MM.1S (cell line): Measurements from ENCODE around the gene ZNF512.
"Not testable (repeated sequence)": the region's sequence is repeated elsewhere in the genome, so short reads cannot be mapped to it uniquely, and the experiment has no call there.

Experiments
- DNase-seq: peaks from one replicate; pipeline ENCODE4 v3.0.0-alpha.2; 2015
- H2AFZ ChIP-seq: fragments of 300-600 bp; sonication (generic); 2 replicates; pipeline ENCODE4 v1.6.0; 2016; ENCODE audit warnings: antibody characterized with exemption, low read length
- H3F3A ChIP-seq: fragments of 300-600 bp; sonication (generic); 2 replicates; pipeline ENCODE4 v1.6.1; 2016; ENCODE audit warnings: mild to moderate bottlenecking, antibody characterized with exemption, low read length, moderate library complexity, mixed read lengths; ENCODE audit not compliant: insufficient read depth
- H3K27ac ChIP-seq: fragments of 300-600 bp; sonication (generic); 2 replicates; pipeline ENCODE4 v1.5.1; 2016; ENCODE audit warnings: mild to moderate bottlenecking, low read length
- H3K27me3 ChIP-seq: fragments of 300-600 bp; sonication (generic); replicated peaks from 2 replicates; pipeline ENCODE4 v1.6.0; 2016; ENCODE audit warnings: low read length; ENCODE audit not compliant: insufficient read depth
- H3K36me3 ChIP-seq: fragments of 300-600 bp; sonication (generic); replicated peaks from 2 replicates; pipeline ENCODE4 v1.6.1; 2016; ENCODE audit warnings: mild to moderate bottlenecking, low read length, mixed read lengths; ENCODE audit not compliant: insufficient read depth
- H3K4me1 ChIP-seq: fragments of 300-600 bp; sonication (generic); 2 replicates; pipeline ENCODE4 v1.6.1; 2016; ENCODE audit warnings: low read length, mixed read lengths
- H3K4me2 ChIP-seq: fragments of 300-600 bp; sonication (generic); 2 replicates; pipeline ENCODE4 v1.6.0; 2016; ENCODE audit warnings: low read depth, low read length
- H3K4me3 ChIP-seq: fragments of 300-600 bp; sonication (generic); 2 replicates; pipeline ENCODE4 v1.5.1; 2016; ENCODE audit warnings: low read length, mixed read lengths
- H3K79me2 ChIP-seq: fragments of 300-600 bp; sonication (generic); 2 replicates; pipeline ENCODE4 v1.6.1; 2016; ENCODE audit warnings: mixed run types, low read length, mixed read lengths
- H3K9ac ChIP-seq: fragments of 300-600 bp; sonication (generic); 2 replicates; pipeline ENCODE4 v1.6.1; 2016; ENCODE audit warnings: low read length, mixed read lengths
- H3K9me2 ChIP-seq: fragments of 300-600 bp; sonication (generic); replicated peaks from 2 replicates; pipeline ENCODE4 v1.6.1; 2016; ENCODE audit warnings: mild to moderate bottlenecking, low read length, mixed read lengths; ENCODE audit not compliant: insufficient read depth
- H3K9me3 ChIP-seq: fragments of 300-600 bp; sonication (generic); replicated peaks from 2 replicates; pipeline ENCODE4 v1.6.1; 2016; ENCODE audit warnings: mild to moderate bottlenecking, low read length, mixed read lengths; ENCODE audit not compliant: insufficient read depth
- H4K20me1 ChIP-seq: fragments of 300-600 bp; sonication (generic); 2 replicates; pipeline ENCODE4 v1.6.1; 2016; ENCODE audit warnings: mild to moderate bottlenecking, low read length, moderate library complexity, mixed read lengths; ENCODE audit not compliant: insufficient read depth
- CTCF ChIP-seq: fragments of 300-600 bp; sonication (generic); IDR thresholded peaks from 2 replicates; pipeline ENCODE4 v1.5.1; 2016; ENCODE audit warnings: antibody characterized with exemption, low read length, mixed read lengths
- EZH2 ChIP-seq: fragments of 300-600 bp; sonication (generic); optimal IDR thresholded peaks from 2 replicates; pipeline ENCODE3; 2017; ENCODE audit warnings: low read depth, mild to moderate bottlenecking, antibody characterized with exemption, low read length, mixed read lengths
- EZH2phosphoT487 ChIP-seq: fragments of 300-600 bp; sonication (generic); IDR thresholded peaks from 2 replicates; pipeline ENCODE4 v1.6.1; 2018; ENCODE audit warnings: antibody characterized with exemption, low read length

ZNF512 gene

GRCh38 chr2:27588308-27588707 is 5.5 kb downstream of the ZNF512 start:
- Histone ChIP-seq H3K9me3 (no peaks in the 10 kb centered on the region; the same call in 1 of the 2 replicates), H3K4me2 (no peak overlapping the region), H4K20me1 (no peaks in the 10 kb centered on the region; the same call in 1 of the 2 replicates), H3K9me2 (no peaks in the 10 kb centered on the region; the same call in 1 of the 2 replicates), H2AFZ (no peak overlapping the region), H3K4me1 (peaks cover 13% of the 10 kb centered on the region), H3K79me2 (peaks cover 93% of the 10 kb centered on the region), H3K27ac (no peak overlapping the region), H3F3A (0 out of 2 replicates have a peak, but pooled peaks cover 5% of the 10 kb centered on the region), H3K4me3 (no peak overlapping the region), H3K36me3 (no peaks in the 10 kb centered on the region), H3K9ac (no peak overlapping the region), H3K27me3 (no peaks in the 10 kb centered on the region)
- no peak for DNase-seq
- no peak for TF ChIP-seq EZH2phosphoT487

GRCh38 chr2:27591745-27592144 is 8.9 kb downstream of the ZNF512 start:
- no peak overlapping the region for H3K27ac ChIP-seq
- H4K20me1 ChIP-seq = no peaks in the 10 kb centered on the region; the same call in 1 of the 2 replicates
- no peak overlapping the region for H3K4me3 ChIP-seq
- no peaks in the 10 kb centered on the region for H3K4me1 ChIP-seq
- H2AFZ ChIP-seq = no peak overlapping the region
- no peaks in the 10 kb centered on the region; the same call in 1 of the 2 replicates for H3K9me3 ChIP-seq
- no peak for DNase-seq
- H3K27me3 ChIP-seq = no peaks in the 10 kb centered on the region
- no peak overlapping the region for H3K4me2 ChIP-seq
- H3K36me3 ChIP-seq = no peaks in the 10 kb centered on the region
- TF ChIP-seq EZH2phosphoT487 (no peak), CTCF (no peak), EZH2 (no peak)
- H3K9me2 ChIP-seq = no peaks in the 10 kb centered on the region; the same call in 1 of the 2 replicates
- H3K79me2 ChIP-seq = peaks cover 82% of the 10 kb centered on the region
- H3K9ac ChIP-seq = no peak overlapping the region
- H3F3A ChIP-seq = 0 out of 2 replicates have a peak, but pooled peaks cover 5% of the 10 kb centered on the region

- TF ChIP-seq CTCF = no peak
- no peak for TF ChIP-seq EZH2phosphoT487
- TF ChIP-seq EZH2 = no peak
- Histone ChIP-seq H2AFZ (no peak overlapping the region), H4K20me1 (no peaks in the 10 kb centered on the region; the same call in 1 of the 2 replicates), H3F3A (0 out of 2 replicates have a peak, but pooled peaks cover 5% of the 10 kb centered on the region), H3K27me3 (no peaks in the 10 kb centered on the region), H3K4me1 (no peaks in the 10 kb centered on the region), H3K4me2 (no peak overlapping the region), H3K9ac (no peak overlapping the region), H3K9me3 (no peaks in the 10 kb centered on the region; the same call in 1 of the 2 replicates), H3K79me2 (peaks cover 81% of the 10 kb centered on the region), H3K36me3 (no peaks in the 10 kb centered on the region), H3K9me2 (no peaks in the 10 kb centered on the region; the same call in 1 of the 2 replicates), H3K27ac (no peak overlapping the region), H3K4me3 (no peak overlapping the region)
- DNase-seq = no peak
These were observed 10.4 kb downstream of the ZNF512 start for GRCh38 chr2:27593240-27593639.

- not testable (repeated sequence) for H3K4me2 ChIP-seq, H3K36me3 ChIP-seq, H3K27ac ChIP-seq
These were observed 11.3 kb downstream of the ZNF512 start for GRCh38 chr2:27594020-27594703.

GRCh38 chr2:27595412-27595811 is 12.6 kb downstream of the ZNF512 start:
- H3K9ac ChIP-seq, H3K9me3 ChIP-seq, H2AFZ ChIP-seq, H3K4me1 ChIP-seq, H3F3A ChIP-seq, H3K27ac ChIP-seq, H3K9me2 ChIP-seq, H3K4me2 ChIP-seq, H3K4me3 ChIP-seq, H3K36me3 ChIP-seq, H4K20me1 ChIP-seq, H3K27me3 ChIP-seq, DNase-seq: not testable (repeated sequence)
- peaks cover 63% of the 10 kb centered on the region for H3K79me2 ChIP-seq

More at GRCh38 chr2:27594020-27594703, 11.3 kb downstream of the ZNF512 start:
- peaks cover 74% of the 10 kb centered on the region for H3K79me2 ChIP-seq
- not testable (repeated sequence) for H3K9ac ChIP-seq, H3K4me1 ChIP-seq, H3K9me2 ChIP-seq, H4K20me1 ChIP-seq, H3F3A ChIP-seq, DNase-seq, H2AFZ ChIP-seq, H3K9me3 ChIP-seq, H3K4me3 ChIP-seq, H3K27me3 ChIP-seq
